GM21423 (cell line): Measurements from ENCODE around the gene PAPOLB.

Experiments
- ATAC-seq: cut with Tn5 transposase; IDR thresholded peaks from one replicate; pipeline ENCODE4 v1.9.1; 2021; ENCODE audit warnings: mild to moderate bottlenecking, moderate library complexity; ENCODE audit not compliant: unreplicated experiment

PAPOLB gene

DNA sequence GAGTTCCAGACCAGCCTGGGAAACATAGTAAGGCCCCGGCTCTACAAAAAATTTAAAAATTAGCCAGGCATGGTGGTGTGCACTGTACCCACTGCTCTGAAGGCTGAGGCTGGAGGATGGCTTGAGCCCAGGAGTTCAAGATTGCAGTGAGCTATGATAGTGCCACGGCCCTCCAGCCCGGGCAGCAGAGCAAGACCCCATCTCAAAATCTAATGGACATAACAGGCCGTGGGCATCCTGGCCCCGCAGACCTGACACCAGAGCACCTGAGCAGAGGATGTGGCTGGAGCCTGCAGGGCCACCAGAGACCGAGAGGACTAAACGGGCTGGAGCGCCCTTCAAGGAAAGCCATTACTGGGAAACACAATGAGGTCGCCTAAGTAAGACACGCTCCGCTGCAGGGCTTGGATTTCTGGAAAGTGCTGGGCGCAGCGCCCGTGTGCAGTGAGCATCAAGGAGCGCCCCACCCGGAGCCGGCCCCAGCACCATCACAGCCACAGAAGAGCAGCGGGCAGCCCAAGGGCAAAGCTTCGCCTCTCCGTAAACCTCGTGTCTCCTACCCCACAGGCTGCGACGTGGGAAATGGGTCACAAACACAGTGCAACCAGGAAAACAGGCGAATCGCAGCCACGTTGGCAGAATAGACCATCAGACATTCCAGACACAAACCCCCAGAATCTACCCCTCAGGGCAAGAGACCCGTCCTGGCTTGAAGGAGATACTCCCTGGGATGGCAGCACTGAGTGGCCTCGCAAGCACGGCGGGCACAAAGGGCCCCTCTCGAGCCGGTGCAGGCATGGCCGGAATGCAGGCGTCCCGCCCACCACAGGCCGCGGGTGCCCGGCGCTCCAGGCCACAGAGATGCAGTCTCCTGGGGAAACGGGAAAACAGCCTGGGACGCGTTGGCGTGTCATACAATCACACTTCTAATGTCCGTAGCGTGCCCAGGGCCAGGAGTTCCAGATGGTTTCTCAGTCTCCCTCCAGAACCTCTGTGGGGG is 16.8 kb upstream of the PAPOLB start:
- ATAC-seq: no peak

DNA sequence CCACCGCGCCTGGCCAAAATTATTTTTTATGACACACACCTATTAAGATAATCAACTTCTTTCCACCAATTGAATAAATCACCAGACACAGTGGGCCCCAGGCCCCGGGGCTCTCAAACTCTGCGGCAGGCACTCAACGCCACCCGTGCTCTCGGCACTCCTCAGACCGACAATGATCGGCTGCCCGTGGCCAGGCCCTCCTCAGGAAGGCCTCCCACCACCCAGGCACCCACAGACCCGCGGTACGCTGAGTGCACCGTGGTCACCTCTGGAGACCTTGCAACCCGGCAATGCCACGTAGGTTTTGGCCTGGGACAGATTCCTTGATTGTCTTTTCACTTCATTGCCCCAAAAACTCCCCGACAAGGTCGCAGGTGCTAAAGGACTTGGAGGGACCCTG is 14.8 kb upstream of the PAPOLB start:
- no peak for ATAC-seq

DNA sequence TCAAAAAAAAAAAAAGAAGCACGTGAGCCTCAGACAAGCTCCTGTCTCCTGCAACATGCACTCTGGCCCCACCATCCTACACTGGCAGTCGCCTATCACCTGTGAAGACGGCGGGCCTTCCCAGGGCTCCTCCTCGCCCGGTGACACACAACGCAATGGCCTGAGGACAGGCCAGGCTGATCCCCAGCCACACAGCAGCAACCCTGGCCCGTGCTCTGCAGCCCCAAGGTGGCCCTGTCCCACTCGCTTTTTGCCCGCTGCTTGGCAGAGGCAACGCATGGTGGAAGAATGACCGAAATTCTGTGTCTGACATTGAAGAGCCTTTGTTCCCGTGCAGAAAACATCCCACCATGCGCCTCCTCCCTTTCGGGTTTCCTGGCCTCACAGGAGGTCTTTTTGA is 13.6 kb upstream of the PAPOLB start:
- no peak for ATAC-seq

DNA sequence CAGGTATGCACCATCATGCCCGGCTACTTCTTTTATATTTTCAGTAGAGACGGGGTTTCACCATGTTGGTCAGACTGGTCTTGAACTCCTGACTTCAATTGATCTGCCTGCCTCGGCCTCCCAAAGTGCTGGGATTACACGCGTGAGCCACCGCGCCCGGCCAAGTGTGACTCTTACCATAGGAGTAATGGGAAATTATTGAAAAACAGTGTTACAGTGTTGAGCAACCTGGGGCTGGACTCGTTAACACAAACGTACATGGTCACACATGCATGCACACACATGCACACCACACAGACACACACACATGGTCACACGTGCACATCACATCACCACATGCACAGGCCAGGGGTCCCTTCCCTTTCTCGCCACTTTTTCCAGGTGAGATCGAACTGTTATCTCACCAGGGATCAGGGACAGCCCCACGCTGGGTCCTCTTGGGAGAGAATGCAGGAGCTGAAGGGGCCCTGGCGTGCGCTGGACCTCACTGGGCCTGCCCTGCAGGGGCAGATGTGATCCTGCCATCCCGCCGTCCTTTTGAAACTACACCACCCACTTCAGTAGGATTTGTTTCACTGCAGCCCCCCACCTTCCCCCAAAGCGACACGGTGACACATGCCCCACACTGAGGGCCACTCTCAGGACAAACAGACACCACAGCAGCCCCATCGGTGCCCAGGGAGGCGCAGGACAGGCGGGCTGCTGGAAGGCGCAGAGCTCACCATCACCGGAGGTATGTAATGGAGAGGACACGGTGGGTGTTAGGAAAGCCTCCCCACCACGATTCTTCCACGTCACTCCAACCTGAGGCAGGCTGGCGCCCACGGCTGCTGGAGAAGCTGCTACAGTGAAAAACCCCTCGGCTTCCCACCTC is 11.5 kb upstream of the PAPOLB start:
- no peak for ATAC-seq

DNA sequence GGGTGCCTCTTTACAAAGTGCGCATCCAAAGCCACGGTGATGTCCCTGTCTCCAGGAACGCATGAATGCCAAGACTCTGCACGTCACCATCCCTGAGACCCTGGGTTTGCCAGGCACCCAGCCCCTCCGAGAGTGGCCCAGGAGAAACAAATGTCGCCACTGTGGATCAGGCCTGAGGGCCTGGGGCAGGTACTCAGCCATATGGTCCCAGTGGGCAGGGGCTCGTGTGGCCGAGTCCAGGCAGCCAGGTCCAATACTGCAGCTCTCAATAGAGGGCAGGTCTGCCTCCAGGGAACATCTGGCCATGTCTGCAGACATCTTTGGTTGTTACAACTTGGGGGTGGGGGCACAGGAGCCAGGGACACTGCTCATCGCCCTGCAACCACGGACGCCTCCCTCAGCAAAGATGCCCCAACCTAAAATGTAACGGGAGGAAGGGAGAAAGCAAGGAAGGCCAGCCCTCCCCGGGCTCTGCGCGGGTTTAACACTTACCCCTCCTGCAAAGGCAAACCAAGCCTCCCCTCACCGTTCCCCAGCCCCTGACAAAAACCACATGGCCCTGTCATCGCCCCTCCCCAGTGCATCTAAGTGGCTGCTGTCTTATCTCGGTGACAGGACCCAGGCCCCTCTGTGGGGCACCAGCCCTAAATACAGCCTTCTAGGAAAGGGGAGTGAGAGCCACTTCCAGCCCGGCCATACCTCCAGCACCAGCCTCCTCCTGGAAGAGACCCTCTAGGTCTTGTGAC is 10.3 kb upstream of the PAPOLB start:
- no peak for ATAC-seq

DNA sequence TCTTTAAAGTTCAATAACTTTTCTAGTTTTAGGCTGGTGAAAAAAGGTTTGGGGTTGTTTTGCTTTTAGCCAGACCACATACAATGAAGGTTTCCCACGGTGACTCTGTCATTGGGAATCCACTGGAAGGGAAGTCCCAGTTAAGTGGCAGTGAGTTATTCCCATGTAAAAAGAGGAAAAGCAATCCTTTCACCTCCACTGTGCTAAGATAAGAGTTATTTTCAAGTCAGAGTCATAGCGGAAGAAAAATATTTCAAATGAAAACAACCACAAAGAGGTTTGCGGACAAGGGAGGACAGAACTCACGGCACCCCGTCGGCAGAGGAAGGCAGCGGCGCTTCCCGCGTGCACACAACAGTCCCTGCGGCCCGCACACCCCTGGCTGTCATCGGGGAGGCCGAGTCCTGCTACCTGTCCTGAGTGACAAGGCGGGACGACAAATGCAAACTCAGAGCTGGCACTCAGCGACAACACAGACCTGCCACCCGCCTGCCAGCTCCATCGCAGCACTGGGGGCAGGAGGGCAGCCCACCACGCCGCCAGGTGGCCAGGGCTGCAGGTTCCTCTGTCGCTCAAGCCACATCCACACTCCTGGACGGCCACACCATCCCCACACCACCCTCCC is 9.3 kb upstream of the PAPOLB start:
- ATAC-seq: no peak

DNA sequence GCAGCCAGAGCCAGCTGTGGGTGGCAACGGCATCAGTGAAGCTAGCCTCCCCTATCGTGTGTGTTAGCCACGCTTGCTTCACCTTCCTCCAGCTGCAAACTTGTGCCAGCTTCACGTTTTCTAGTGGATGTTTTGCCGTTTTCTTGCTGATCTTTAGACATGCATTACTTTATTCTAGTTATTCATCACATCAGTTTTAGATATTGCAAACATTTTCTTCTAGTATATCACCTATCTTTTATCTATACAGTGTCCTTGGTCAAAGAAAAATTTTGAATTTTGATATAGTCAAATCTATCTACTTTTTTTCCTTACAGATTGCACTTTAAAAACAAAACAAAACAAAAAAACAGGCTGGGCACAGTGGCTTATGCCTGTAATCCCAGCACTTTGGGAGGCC is 6.7 kb upstream of the PAPOLB start:
- no peak for ATAC-seq

DNA sequence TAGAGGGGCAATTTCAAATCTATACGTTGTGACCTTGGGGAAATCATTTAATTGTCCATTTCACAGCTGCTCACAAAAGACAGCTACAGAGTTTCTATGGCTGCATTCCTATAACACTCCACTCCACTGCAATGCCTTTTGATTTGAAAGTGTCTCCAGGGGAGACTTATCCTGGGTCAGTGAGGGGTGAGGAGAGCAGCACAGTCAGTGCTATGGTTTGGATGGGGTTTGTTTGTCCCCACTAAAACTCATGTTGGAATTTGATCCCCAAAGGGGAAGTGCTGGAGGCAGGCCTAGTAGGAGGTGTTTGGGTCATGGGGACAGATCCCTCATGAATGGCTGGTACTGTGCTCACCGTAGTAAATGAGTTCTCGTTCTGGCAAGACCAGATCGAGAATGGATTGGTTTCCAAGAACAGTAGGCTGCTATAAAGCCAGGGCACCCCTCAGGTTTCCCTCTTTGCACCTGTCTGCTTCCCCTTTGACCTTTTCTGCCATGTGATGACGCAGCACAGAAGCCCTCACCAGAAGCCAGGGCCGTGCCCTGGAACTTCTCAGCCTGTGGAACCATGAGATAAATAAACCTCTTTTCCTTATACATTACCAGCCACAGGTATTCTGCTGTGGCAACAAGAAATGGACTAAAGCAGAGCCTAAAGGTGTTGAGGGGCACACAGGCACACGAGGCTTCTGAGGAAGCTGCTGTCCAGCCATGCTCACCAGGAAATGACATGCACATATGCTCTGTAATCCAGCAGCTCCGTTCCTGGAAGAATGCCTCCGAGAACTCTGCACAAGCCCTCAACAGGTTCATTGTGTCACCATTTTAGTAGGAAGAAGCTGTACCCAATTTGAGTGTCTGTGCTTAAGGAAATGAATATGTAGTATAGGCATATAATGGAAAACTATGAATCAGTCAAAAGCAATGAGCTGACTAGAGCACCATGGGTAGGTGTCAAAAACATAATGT is 5.0 kb upstream of the PAPOLB start:
- ATAC-seq: no peak

DNA sequence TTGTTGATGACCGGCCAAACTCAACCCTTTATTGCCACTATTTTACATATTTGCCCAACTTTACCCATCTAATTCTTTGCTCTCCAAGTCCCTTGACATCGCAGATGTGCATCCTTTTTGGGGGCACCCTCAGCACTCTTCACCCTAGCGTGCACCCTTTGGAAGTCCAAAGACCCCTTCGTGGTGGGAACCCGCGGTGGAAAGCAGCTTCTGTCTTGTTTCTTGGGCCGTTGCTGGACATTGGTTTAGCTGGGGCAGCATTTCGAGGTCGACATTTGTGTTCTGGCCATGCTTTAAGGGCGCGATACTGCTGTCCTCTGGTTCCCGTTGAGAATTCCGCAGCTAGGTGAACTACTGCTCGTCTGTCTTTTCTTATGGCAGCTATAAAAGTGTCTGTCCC is 326 bp upstream of the PAPOLB start:
- no peak for ATAC-seq

DNA sequence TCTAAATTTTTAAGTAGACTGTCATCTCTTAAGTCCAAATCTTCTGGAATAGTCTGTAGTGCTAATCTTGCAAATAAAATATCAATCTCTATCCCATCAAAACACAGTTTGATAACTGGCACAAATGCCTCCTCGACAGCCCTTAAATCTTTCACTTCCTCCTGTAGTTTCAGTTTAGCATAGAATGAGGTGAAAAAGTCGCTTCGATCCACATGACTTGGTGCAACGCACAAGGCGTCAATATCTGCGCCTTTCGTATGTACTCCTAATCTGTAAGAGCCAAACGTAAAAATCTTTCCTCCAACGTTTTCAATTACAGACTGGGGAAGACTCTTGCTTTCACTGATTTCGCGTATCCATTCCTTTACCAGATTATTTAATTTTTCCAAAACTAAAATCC is 603 bp downstream of the PAPOLB start:
- no peak for ATAC-seq

DNA sequence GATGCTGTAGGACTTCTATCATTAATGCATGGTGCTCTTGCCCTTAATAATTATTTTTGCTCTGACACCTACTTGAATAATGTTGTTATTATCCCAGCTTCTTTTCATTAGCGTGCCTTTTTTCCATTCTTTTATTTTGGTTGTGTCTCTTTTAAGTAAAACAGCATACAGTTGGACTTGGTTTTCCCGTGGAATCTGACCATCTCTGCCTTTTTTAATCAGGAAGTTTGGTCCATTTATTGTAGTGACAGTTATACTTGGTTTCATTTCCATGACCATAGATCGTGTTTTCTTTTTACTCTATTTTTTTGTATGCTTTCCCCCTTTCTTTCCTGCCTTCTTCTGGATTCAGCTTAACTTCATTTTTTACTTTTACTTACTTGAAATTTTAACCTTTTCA is 4.6 kb downstream of the PAPOLB start:
- no peak for ATAC-seq

DNA sequence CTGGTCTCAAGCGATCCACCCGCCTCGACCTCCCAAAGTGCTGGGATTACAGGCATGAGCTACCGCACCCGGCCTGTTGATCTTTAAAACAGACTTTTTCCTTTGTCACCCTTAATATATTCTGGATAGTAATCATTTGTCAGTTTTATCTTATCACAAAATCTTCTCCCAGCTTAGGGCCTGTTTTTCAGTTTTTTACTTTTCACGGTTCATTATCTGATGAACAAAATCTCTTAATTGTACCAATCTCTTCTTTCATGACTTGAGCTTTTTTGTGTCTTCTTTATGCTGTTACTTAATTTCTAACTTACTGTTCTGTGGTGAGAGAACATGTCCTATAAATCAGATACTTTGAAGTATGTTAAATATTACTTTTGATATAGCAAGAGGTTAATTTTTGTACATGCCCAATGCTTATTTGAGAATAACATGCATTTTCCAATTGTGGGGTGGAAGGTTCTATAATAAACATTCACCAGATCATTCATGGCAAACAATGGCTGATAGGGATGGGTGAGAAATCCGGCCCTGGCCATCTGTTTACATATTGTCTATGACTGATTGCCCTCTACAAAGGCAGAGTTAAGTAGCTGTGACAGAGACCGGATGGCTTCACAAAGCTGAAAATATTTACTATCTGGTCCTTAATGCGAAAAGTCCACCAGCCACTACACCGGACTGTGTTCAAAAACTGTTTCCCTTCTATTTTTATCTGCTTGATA is 5.3 kb downstream of the PAPOLB start:
- no peak for ATAC-seq

DNA sequence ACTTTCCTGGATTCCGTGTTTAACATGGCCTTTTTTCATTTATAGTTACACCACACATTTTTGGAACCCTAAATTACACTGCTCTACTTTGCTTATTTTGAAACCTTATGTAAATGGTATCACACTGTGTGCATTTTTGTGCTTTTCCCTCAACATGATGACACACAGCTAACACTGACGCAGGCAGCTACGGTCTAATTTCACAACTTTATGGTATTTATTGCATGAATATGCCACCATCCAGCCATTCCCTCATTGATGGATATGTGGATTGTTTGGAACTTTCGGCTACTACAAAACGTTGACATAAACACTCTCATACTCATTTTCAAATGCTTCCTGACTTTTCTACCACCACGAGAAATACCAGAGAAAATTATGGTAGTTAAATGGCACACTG is 6.9 kb downstream of the PAPOLB start:
- no peak for ATAC-seq

DNA sequence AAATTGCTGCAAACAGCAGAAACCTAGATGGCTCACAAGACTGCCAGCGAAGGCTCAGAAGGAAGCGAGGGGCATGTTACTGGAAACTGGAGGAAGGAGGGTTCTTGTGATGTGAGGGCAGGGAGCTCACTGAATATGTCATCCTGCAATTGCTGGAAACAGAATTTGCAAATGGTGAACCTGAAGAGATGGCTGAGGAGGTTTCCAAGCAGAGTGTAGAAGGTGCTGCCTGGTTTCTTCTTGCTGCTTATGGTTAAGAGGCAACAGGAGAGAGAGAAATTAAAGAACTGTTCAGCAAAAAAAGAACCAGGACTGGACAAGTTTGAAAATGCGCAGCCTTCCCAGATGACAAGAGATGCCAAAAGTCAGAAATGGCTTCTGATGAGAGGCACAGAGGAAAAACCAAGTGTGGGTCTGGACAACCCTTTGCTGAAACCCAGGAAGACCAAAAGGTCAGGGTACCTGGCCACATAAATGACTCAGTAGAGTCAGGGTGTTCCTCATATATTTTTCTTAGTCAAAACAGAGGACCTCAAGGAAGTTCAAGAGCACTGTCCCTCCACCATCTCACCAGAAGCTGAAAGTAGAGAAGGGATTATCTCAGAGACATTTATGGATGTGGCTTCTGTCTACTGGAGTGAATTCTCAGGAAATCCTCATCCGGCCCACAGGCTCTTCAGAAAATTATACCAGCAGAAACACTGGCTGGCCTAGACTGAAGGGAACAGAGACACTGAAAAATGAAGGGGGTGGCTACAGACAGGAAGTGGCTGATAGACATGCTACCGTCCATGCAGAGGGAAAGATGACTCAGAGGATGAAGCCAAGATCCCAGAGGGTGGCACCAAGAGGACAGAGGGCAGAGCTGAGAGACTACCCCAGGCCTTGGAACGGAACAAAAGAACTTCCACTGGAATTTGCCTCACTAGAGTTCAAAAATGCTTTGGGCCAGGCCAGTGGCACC is 10.1 kb downstream of the PAPOLB start:
- ATAC-seq: no peak

DNA sequence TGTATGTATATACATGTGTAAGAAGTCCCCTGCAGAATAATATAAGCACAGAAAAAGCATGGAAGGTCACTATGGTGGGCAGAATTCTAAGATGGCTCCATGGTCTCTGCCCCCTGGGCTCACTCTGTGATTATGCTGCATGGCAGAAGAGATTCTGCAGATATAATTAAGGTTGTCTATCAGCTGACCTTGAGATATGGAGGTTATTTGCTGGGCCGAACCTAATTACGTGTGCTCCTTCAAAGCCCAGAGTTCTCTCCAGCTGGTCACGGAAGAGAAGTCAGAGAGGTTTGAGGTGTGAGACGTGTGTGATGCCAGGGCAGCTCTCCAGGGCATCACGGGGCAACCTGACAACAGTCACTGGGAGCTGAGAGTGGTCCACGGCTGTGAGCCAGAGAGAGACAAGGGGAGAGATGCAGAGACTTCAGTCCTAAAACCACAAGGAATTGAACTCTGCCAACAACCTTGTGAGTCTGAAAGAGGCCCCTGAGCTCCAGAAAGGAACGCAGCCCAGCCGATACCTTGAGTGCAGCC is 11.5 kb downstream of the PAPOLB start:
- ATAC-seq: no peak

DNA sequence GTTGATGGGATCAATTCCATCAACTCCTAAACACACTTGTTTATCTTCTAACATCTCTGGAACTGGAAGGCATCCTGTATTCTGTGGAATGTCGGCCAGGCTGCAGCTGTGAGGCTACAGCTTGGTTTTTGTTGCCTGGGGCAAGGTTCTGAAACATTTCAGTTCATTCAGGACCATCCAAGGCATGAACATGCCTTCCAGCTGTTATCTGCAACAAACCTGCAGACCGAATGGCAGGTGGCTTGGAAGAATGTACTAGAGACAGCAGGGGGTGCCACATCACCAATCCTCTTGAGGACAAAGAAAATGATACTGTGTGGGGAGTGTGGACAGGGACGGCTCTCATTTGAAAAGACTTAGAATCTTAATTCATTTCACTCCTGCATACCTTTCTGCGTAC is 12.4 kb downstream of the PAPOLB start:
- no peak for ATAC-seq

DNA sequence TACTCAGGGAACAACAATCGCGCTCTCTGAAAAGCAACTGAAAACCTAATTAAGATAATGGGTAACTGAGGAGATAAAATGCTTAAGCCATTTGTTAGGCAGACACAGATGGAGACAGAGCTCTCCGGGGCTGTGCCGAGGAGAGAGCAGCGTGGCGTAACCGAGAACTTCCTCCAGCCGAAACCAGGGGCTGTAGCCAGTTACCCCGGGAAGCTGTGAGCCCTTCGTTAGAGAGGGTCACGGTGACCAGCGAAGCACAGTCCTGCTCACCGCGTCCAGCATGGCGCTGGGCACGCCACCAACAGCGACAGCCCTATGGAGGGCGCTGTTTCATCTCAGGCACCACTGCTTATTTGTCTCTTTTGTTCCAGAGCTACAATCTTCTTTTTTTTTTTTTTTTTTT is 16.1 kb downstream of the PAPOLB start:
- ATAC-seq: no peak
